HCT116 (cell line): ENCODE measurements around the gene HLCS.

Experiments used
- EGR1 ChIP-seq: IDR thresholded peaks from 2 replicates; pipeline ENCODE4 v1.6.1; 2012; ENCODE audit warnings: low read depth
- TF ChIP-seq, protein P1 (sequence below): IDR thresholded peaks from 2 replicates; pipeline ENCODE4 v1.6.1; 2011; ENCODE audit warnings: mild to moderate bottlenecking, low read length, moderate library complexity; ENCODE audit not compliant: insufficient replicate concordance; ENCODE audit errors: extremely low read depth
- TF ChIP-seq, protein P2 (sequence below): IDR thresholded peaks from 2 replicates; pipeline ENCODE4 v1.6.1; 2012
- TF ChIP-seq, protein P3 (sequence below), 3 experiments: fragments of 200-600 bp in 1 of 3; sonication (generic) in 1 of 3; IDR thresholded peaks in 2 of 3; conservative IDR thresholded peaks in 1 of 3; 2 replicates each; pipeline ENCODE4 v1.5.1; 2012 to 2017; ENCODE audit warnings: low read depth in 2 of 3, low read length in 2 of 3, antibody characterized with exemption in 1 of 3, borderline replicate concordance in 1 of 3, control low read depth in 1 of 3, mild to moderate bottlenecking in 1 of 3, mixed read lengths in 1 of 3, mixed run types in 1 of 3, moderate library complexity in 1 of 3; ENCODE audit not compliant: insufficient read depth in 1 of 3

DNA sequence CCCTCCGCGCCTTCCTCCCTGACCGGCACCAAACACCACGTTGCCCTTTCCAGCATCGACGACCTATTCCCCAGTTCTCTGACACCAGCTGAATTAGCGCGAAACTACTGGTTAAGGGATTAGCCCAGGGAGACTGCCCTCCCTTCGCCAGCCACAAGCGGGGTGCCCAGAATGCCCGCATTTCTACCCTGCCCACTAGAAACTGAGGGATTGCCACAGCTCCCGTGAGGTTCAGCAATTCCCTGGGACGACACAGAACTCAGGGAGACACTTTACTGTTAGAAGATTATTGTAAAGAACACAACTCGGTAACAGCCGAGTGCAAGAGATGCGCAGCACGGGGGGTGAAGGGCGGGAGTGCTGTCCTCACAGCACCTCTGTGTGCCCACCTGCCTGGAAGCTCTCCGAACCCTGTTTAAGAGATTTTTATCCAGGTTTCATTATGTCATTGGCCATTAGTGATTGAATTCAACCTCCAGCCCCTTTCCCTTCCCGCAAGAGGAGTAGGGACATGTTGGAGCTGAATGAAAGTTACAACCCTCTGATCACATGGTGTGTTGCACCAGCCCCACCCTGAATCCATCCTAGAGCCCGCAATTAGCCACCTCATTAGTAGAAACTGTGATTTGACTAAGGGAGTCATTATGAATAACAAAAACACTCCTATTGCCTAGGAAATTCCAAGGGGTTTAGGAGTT is 24.2 kb upstream of the HLCS start:
- TF ChIP-seq, protein P1, sequence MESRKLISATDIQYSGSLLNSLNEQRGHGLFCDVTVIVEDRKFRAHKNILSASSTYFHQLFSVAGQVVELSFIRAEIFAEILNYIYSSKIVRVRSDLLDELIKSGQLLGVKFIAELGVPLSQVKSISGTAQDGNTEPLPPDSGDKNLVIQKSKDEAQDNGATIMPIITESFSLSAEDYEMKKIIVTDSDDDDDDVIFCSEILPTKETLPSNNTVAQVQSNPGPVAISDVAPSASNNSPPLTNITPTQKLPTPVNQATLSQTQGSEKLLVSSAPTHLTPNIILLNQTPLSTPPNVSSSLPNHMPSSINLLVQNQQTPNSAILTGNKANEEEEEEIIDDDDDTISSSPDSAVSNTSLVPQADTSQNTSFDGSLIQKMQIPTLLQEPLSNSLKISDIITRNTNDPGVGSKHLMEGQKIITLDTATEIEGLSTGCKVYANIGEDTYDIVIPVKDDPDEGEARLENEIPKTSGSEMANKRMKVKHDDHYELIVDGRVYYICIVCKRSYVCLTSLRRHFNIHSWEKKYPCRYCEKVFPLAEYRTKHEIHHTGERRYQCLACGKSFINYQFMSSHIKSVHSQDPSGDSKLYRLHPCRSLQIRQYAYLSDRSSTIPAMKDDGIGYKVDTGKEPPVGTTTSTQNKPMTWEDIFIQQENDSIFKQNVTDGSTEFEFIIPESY = no peak
- TF ChIP-seq, protein P2, sequence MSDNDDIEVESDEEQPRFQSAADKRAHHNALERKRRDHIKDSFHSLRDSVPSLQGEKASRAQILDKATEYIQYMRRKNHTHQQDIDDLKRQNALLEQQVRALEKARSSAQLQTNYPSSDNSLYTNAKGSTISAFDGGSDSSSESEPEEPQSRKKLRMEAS = no peak; the same call in 1 of the 2 replicates
- TF ChIP-seq, protein P3, sequence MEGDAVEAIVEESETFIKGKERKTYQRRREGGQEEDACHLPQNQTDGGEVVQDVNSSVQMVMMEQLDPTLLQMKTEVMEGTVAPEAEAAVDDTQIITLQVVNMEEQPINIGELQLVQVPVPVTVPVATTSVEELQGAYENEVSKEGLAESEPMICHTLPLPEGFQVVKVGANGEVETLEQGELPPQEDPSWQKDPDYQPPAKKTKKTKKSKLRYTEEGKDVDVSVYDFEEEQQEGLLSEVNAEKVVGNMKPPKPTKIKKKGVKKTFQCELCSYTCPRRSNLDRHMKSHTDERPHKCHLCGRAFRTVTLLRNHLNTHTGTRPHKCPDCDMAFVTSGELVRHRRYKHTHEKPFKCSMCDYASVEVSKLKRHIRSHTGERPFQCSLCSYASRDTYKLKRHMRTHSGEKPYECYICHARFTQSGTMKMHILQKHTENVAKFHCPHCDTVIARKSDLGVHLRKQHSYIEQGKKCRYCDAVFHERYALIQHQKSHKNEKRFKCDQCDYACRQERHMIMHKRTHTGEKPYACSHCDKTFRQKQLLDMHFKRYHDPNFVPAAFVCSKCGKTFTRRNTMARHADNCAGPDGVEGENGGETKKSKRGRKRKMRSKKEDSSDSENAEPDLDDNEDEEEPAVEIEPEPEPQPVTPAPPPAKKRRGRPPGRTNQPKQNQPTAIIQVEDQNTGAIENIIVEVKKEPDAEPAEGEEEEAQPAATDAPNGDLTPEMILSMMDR (IDR thresholded peaks at IDR 0.05 in 2 of 3, conservative IDR thresholded peaks at IDR 0.05 in 1 of 3; ENCODE audit: borderline replicate concordance in 1 of 3, insufficient read depth in 1 of 3, low read depth in 2 of 3, low read length in 2 of 3) = no peak
- TF ChIP-seq EGR1 = no peak
